Measurements from ENCODE around the gene ATP11C. TPM values are rescaled to one million over a fixed set of nuclear protein-coding genes. Genes with fewer than 3 reads are reported as not detected.

The ATP11C gene
- total and polyA plus RNA-seq, 2 experiments from 2014 or later: 8.5 to 22.3 TPM

GRCh38 chrX:139972113-139972512 is 39.3 kb upstream of the ATP11C start:
- Histone ChIP-seq H3K79me2 (no peaks in the 10 kb centered on the region), H3K9me3 (ENCODE audit: low read depth) (no peaks in the 10 kb centered on the region), H3K27ac (no peak overlapping the region), H4K20me1 (ENCODE audit: insufficient read depth, poor library complexity, severe bottlenecking) (no peaks in the 10 kb centered on the region), H3K9me2 (replicated peaks; ENCODE audit: insufficient read depth) (no peaks in the 10 kb centered on the region), H2AFZ (no peak overlapping the region), H3K27me3 (no peaks in the 10 kb centered on the region), H3K36me3 (replicated peaks; ENCODE audit: insufficient read depth, low read depth) (no peaks in the 10 kb centered on the region), H3K4me3 (no peak overlapping the region), H3K4me2 (no peak overlapping the region), H3K4me1 (ENCODE audit: insufficient read depth) (no peaks in the 10 kb centered on the region)
- WGBS (ENCODE audit: low lambda C conversion rate, missing lambda C conversion rate): 79% methylated on average over 5 of the region's 5 CpGs
- no peak for DNase-seq (ENCODE audit: low spot score)
- TF ChIP-seq CTCF (IDR thresholded peaks at IDR 0.05; ENCODE audit: poor library complexity): no peak
- no peak for TF ChIP-seq EZH2 (IDR thresholded peaks at IDR 0.05; ENCODE audit: borderline replicate concordance)
- TF ChIP-seq EZH2phosphoT487 (IDR thresholded peaks at IDR 0.05; ENCODE audit: low read depth, severe bottlenecking, unreplicated experiment): no peak

GRCh38 chrX:139971394-139971749 is 38.5 kb upstream of the ATP11C start:
- H2AFZ ChIP-seq: peak overlapping the region; percentile 35
- 59% methylated on average over 9 of the region's 10 CpGs for WGBS (ENCODE audit: low lambda C conversion rate, missing lambda C conversion rate)

GRCh38 chrX:139969286-139969685 is 36.4 kb upstream of the ATP11C start:
- Histone ChIP-seq H3K9me3 (ENCODE audit: low read depth) (no peaks in the 10 kb centered on the region), H3K4me3 (no peak overlapping the region), H4K20me1 (ENCODE audit: insufficient read depth, poor library complexity, severe bottlenecking) (no peaks in the 10 kb centered on the region), H3K9me2 (replicated peaks; ENCODE audit: insufficient read depth) (no peaks in the 10 kb centered on the region), H3K4me2 (no peak overlapping the region), H2AFZ (no peak overlapping the region), H3K36me3 (replicated peaks; ENCODE audit: insufficient read depth, low read depth) (no peaks in the 10 kb centered on the region), H3K79me2 (no peaks in the 10 kb centered on the region), H3K27me3 (no peaks in the 10 kb centered on the region), H3K27ac (no peak overlapping the region), H3K4me1 (ENCODE audit: insufficient read depth) (no peaks in the 10 kb centered on the region)
- DNase-seq (ENCODE audit: low spot score): no peak
- 59% methylated on average over 2 of the region's 2 CpGs for WGBS (ENCODE audit: low lambda C conversion rate, missing lambda C conversion rate)
- no peak for TF ChIP-seq EZH2phosphoT487 (IDR thresholded peaks at IDR 0.05; ENCODE audit: low read depth, severe bottlenecking, unreplicated experiment)

More at GRCh38 chrX:139971394-139971749, 38.5 kb upstream of the ATP11C start:
- H3K27me3 ChIP-seq: no peaks in the 10 kb centered on the region
- H3K79me2 ChIP-seq: no peaks in the 10 kb centered on the region
- no peaks in the 10 kb centered on the region for H3K9me3 ChIP-seq (ENCODE audit: low read depth)
- no peaks in the 10 kb centered on the region for H3K4me1 ChIP-seq (ENCODE audit: insufficient read depth)
- H3K4me2 ChIP-seq: peak overlapping the region; percentile 27
- H4K20me1 ChIP-seq (ENCODE audit: insufficient read depth, poor library complexity, severe bottlenecking): no peaks in the 10 kb centered on the region
- H3K4me3 ChIP-seq: no peak overlapping the region
- no peaks in the 10 kb centered on the region for H3K9me2 ChIP-seq (replicated peaks; ENCODE audit: insufficient read depth)
- TF ChIP-seq CTCF (IDR thresholded peaks at IDR 0.05; ENCODE audit: poor library complexity) (no peak), EZH2phosphoT487 (IDR thresholded peaks at IDR 0.05; ENCODE audit: low read depth, severe bottlenecking, unreplicated experiment) (no peak), EZH2 (IDR thresholded peaks at IDR 0.05; ENCODE audit: borderline replicate concordance) (no peak)
- DNase-seq (ENCODE audit: low spot score): no peak
- no peaks in the 10 kb centered on the region for H3K36me3 ChIP-seq (replicated peaks; ENCODE audit: insufficient read depth, low read depth)
- H3K27ac ChIP-seq: no peak overlapping the region

GRCh38 chrX:139967750-139968149 is 34.9 kb upstream of the ATP11C start:
- H4K20me1 ChIP-seq (ENCODE audit: insufficient read depth, poor library complexity, severe bottlenecking): no peaks in the 10 kb centered on the region
- no peak overlapping the region for H2AFZ ChIP-seq

More at GRCh38 chrX:139967750-139968149, 34.9 kb upstream of the ATP11C start:
- Histone ChIP-seq H3K36me3 (replicated peaks; ENCODE audit: insufficient read depth, low read depth) (no peaks in the 10 kb centered on the region), H3K4me2 (no peak overlapping the region), H3K9me3 (ENCODE audit: low read depth) (no peaks in the 10 kb centered on the region), H3K27ac (no peak overlapping the region), H3K79me2 (no peaks in the 10 kb centered on the region), H3K4me1 (ENCODE audit: insufficient read depth) (no peaks in the 10 kb centered on the region), H3K4me3 (no peak overlapping the region), H3K9me2 (replicated peaks; ENCODE audit: insufficient read depth) (no peaks in the 10 kb centered on the region), H3K27me3 (no peaks in the 10 kb centered on the region)
- TF ChIP-seq EZH2phosphoT487 (IDR thresholded peaks at IDR 0.05; ENCODE audit: low read depth, severe bottlenecking, unreplicated experiment) (no peak), CTCF (IDR thresholded peaks at IDR 0.05; ENCODE audit: poor library complexity) (no peak), EZH2 (IDR thresholded peaks at IDR 0.05; ENCODE audit: borderline replicate concordance) (no peak)
- DNase-seq (ENCODE audit: low spot score): no peak
- 76% methylated on average over 3 of the region's 3 CpGs for WGBS (ENCODE audit: low lambda C conversion rate, missing lambda C conversion rate)

Data from hepatocyte (in vitro differentiated cells).